A549 (cell line): Measurements from ENCODE around the gene DRC7. TPM values are rescaled to one million over a fixed set of nuclear protein-coding genes. Genes with fewer than 3 reads are reported as not detected.

Experiments used
- ATAC-seq, 2 experiments: fragments of 200-7000 bp in 1 of 2; fragments of >200 bp in 1 of 2; cut with Nextera tagmentation in 1 of 2; cut with Tn5 transposase in 1 of 2; 3 replicates each; pipeline versions ENCODE4 v1.8.0 to v1.9.1; 2018 to 2020; ENCODE audit warnings: mild to moderate bottlenecking in 1 of 2, moderate library complexity in 1 of 2
- CTCF ChIA-PET: fragments of 300-600 bp; sonication (Branson Sonifier 250); formaldehyde crosslinking; extraction: SDS; loops from one replicate; lab custom pipeline; 2021; ENCODE audit warnings: antibody characterized with exemption, inconsistent platforms; lab: Yijun Ruan, JAX
- POLR2A ChIA-PET: fragments of 350-600 bp; formaldehyde crosslinking; extraction: SDS; loops from one replicate; lab custom pipeline; 2021; ENCODE audit warnings: antibody characterized with exemption, inconsistent platforms; lab: Yijun Ruan, JAX
- DNase-seq, 2 experiments: peaks; one replicate each; pipeline versions ENCODE4 v3.0.0 to v3.0.0-alpha.2; 2011 to 2016; ENCODE audit warnings: low read depth in 1 of 2, low spot score in 1 of 2
- FAIRE-seq: peaks from 2 replicates; lab custom pipeline; 2011; peaks lifted over from hg19 to GRCh38; lab: Jason Lieb, UNC
- H3K27ac ChIP-seq, 2 experiments: fragments of >200 bp; sonication (Bioruptor Twin); formaldehyde crosslinking; 3 replicates each; pipeline ENCODE4 v1.5.1; 2016 to 2017
- H3K4me1 ChIP-seq: fragments of >200 bp; sonication (Bioruptor Twin); formaldehyde crosslinking; 3 replicates; pipeline ENCODE4 v1.6.1; 2016
- H3K4me2 ChIP-seq: fragments of >200 bp; sonication (Bioruptor Twin); formaldehyde crosslinking; 3 replicates; pipeline ENCODE4 v1.6.1; 2016
- H3K4me3 ChIP-seq: fragments of >200 bp; sonication (Bioruptor Twin); formaldehyde crosslinking; 3 replicates; pipeline ENCODE4 v1.5.1; 2016
- H3K9me3 ChIP-seq: fragments of >200 bp; sonication (Bioruptor Twin); formaldehyde crosslinking; 3 replicates; pipeline ENCODE4 v1.6.1; 2016
- BHLHE40 ChIP-seq: IDR thresholded peaks from 2 replicates; pipeline ENCODE4 v1.6.1; 2012; ENCODE audit warnings: low read depth, low read length, inconsistent platforms
- EHF ChIP-seq: fragments of 250-450 bp; sonication (Bioruptor Pico); IDR thresholded peaks from 2 replicates; pipeline ENCODE4 v1.5.0; 2020; ENCODE audit warnings: mild to moderate bottlenecking
- EHMT2 ChIP-seq: fragments of 200-600 bp; sonication (generic); IDR thresholded peaks from 2 replicates; pipeline ENCODE4 v1.6.1; 2016; ENCODE audit warnings: antibody characterized with exemption, low read depth, mild to moderate bottlenecking, moderate library complexity
- GATA3 ChIP-seq: IDR thresholded peaks from 2 replicates; pipeline ENCODE4 v1.6.1; 2012; ENCODE audit warnings: borderline replicate concordance
- JUN ChIP-seq, 2 experiments: fragments of >200 bp; sonication (Bioruptor Twin); formaldehyde crosslinking; IDR thresholded peaks; 2 replicates in 1 of 2; 3 replicates in 1 of 2; pipeline ENCODE4 v1.6.1; 2016 to 2017
- KDM1A ChIP-seq: fragments of 200-600 bp; sonication (generic); IDR thresholded peaks from 2 replicates; pipeline ENCODE4 v1.6.1; 2016; ENCODE audit warnings: low read depth, mild to moderate bottlenecking
- MAFK ChIP-seq: fragments of 450-650 bp; IDR thresholded peaks from 2 replicates; pipeline ENCODE4 v1.6.1; 2014; ENCODE audit not compliant: partially characterized antibody
- RAD21 ChIP-seq, 2 experiments: fragments of >200 bp in 1 of 2; sonication (Bioruptor Twin) in 1 of 2; formaldehyde crosslinking in 1 of 2; IDR thresholded peaks in 1 of 2; conservative IDR thresholded peaks in 1 of 2; 2 replicates in 1 of 2; 3 replicates in 1 of 2; pipeline ENCODE4 v1.6.1; 2012 to 2018; ENCODE audit warnings: inconsistent platforms in 1 of 2
- WGBS: methylation state at CpG from one replicate; pipeline ENCODE4 v1.1.6; 2017; ENCODE audit errors: missing lambda C conversion rate; 5-methylcytosine and 5-hydroxymethylcytosine counted together
- polyA plus RNA-seq, 4 experiments: library from polyadenylated mRNA; depleted of rRNA in 3 of 4; stranded (reverse); fragments of >200 nt; fragmentation: RNase III in 1 of 4; extraction: RNeasy Plus Mini Kit Qiagen cat#74134 plus additional on column Dnase treatment in 1 of 4; gene quantifications; 2 replicates in 3 of 4; 3 replicates in 1 of 4; pipeline ENCODE4 v1.2.3, GENCODE V29; 2011 to 2017
- TF ChIP-seq, protein P1 (sequence below): fragments of 200-600 bp; sonication (generic); IDR thresholded peaks from 2 replicates; pipeline ENCODE4 v1.6.1; 2016; ENCODE audit warnings: antibody characterized with exemption, mild to moderate bottlenecking, moderate library complexity
- TF ChIP-seq, protein P2 (sequence below): fragments of 150-350 bp; IDR thresholded peaks from 2 replicates; pipeline ENCODE4 v1.6.1; 2014; ENCODE audit warnings: low read depth, mild to moderate bottlenecking, low read length

Gene DRC7
- polyA plus RNA-seq, 2 of the 4 experiments (the other 2 are of a cell fraction): 0.10 to 0.28 TPM

DNA sequence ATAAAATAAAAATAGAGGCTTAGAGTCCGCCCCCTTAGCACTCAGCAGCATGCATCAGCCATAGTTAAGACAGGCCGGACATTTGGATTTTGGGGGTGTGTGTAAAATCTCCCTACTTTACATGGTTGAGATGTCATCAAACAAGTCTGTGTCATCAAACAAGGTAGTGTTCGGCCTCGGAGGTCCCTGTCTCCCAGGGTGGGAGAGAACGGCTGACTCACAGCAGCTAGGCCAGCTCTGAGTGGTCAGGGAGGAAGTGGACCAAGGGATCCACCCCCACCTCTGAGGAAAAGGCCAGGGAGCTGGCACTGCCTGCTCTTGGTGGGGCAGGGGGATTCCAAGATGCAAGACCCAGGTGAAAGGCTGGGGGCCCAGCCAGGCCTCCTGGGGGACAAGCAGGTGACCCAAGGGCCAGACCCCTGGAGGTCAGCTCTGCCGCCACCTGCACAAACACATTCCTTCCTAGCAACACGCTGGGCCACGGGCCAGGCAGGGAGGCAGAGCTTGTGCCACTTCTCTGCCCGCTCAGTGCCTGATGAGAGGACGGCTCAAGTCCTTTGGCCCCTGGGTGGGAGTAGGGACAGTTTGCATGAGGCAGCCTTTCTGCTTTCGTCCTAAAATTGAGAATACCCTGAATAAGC, 79.2 kb downstream of the DRC7 start:
- peak overlapping the region in 1 of 2 experiments; percentile 66; a peak in 3 of 6 replicates for H3K27ac ChIP-seq
- TF ChIP-seq GATA3 (no peak), BHLHE40 (no peak), KDM1A (no peak), EHMT2 (no peak)
- TF ChIP-seq, protein P1, sequence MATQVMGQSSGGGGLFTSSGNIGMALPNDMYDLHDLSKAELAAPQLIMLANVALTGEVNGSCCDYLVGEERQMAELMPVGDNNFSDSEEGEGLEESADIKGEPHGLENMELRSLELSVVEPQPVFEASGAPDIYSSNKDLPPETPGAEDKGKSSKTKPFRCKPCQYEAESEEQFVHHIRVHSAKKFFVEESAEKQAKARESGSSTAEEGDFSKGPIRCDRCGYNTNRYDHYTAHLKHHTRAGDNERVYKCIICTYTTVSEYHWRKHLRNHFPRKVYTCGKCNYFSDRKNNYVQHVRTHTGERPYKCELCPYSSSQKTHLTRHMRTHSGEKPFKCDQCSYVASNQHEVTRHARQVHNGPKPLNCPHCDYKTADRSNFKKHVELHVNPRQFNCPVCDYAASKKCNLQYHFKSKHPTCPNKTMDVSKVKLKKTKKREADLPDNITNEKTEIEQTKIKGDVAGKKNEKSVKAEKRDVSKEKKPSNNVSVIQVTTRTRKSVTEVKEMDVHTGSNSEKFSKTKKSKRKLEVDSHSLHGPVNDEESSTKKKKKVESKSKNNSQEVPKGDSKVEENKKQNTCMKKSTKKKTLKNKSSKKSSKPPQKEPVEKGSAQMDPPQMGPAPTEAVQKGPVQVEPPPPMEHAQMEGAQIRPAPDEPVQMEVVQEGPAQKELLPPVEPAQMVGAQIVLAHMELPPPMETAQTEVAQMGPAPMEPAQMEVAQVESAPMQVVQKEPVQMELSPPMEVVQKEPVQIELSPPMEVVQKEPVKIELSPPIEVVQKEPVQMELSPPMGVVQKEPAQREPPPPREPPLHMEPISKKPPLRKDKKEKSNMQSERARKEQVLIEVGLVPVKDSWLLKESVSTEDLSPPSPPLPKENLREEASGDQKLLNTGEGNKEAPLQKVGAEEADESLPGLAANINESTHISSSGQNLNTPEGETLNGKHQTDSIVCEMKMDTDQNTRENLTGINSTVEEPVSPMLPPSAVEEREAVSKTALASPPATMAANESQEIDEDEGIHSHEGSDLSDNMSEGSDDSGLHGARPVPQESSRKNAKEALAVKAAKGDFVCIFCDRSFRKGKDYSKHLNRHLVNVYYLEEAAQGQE: no peak
- TF ChIP-seq, protein P2, sequence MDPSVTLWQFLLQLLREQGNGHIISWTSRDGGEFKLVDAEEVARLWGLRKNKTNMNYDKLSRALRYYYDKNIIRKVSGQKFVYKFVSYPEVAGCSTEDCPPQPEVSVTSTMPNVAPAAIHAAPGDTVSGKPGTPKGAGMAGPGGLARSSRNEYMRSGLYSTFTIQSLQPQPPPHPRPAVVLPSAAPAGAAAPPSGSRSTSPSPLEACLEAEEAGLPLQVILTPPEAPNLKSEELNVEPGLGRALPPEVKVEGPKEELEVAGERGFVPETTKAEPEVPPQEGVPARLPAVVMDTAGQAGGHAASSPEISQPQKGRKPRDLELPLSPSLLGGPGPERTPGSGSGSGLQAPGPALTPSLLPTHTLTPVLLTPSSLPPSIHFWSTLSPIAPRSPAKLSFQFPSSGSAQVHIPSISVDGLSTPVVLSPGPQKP: no peak
- POLR2A ChIA-PET: no interaction called here
- CTCF ChIA-PET: interaction anchor here (1.2 to 9.7 kb wide), 2 partner anchors 15 to 226 kb away, joined by 3 to 96 read pairs; no protein-coding TSS in a partner anchor
- WGBS: 80% methylated on average over 11 of the region's 11 CpGs
- H3K4me3 ChIP-seq: no peak overlapping the region
- H3K4me1 ChIP-seq: peaks cover 40% of the 10 kb centered on the region
- ATAC-seq: no peak
- no peak for FAIRE-seq
- no peaks in the 10 kb centered on the region for H3K9me3 ChIP-seq
- no peak overlapping the region for H3K4me2 ChIP-seq
- DNase-seq: no peak

GRCh38 chr16:57774705-57775285, 80.2 kb downstream of the DRC7 start:
- CTCF ChIA-PET: interaction anchor here (0.6 to 1.1 kb wide), 3 partner anchors 18 to 226 kb away, joined by 3 to 4 read pairs (median 3); no protein-coding TSS in a partner anchor
- FAIRE-seq (no peak), DNase-seq (no peak), ATAC-seq (no peak)
- Histone ChIP-seq H3K27ac (peak overlapping the region in 1 of 2 experiments; percentile 75; a peak in 3 of 6 replicates), H3K4me1 (peaks cover 51% of the 10 kb centered on the region), H3K4me3 (no peak overlapping the region), H3K4me2 (no peak overlapping the region), H3K9me3 (no peaks in the 10 kb centered on the region)
- TF ChIP-seq JUN (IDR thresholded peaks at IDR 0.05): peak in 1 of 2 experiments; percentile 27; a peak in 1 of 5 replicates
- TF ChIP-seq RAD21 (conservative IDR thresholded peaks at IDR 0.05 in 1 of 2, IDR thresholded peaks at IDR 0.05 in 1 of 2): no peak
- 94% methylated on average over 12 of the region's 12 CpGs for WGBS
- POLR2A ChIA-PET: no interaction called here

- no peak for FAIRE-seq
- Histone ChIP-seq H3K9me3 (no peaks in the 10 kb centered on the region), H3K4me2 (no peak overlapping the region), H3K4me1 (peaks cover 56% of the 10 kb centered on the region), H3K4me3 (no peak overlapping the region), H3K27ac (peak overlapping the region in 1 of 2 experiments; percentile 75; a peak in 3 of 6 replicates)
- WGBS: 80% methylated on average over 12 of the region's 23 CpGs
- DNase-seq: peak in 1 of 2 experiments; percentile 60
- TF ChIP-seq EHF (CRISPR knock-in tag) (no peak), RAD21 (conservative IDR thresholded peaks at IDR 0.05 in 1 of 2, IDR thresholded peaks at IDR 0.05 in 1 of 2) (peak in 1 of 2 experiments; percentile 41; a peak in 1 of 5 replicates), MAFK (no peak)
- ChIA-PET POLR2A (no interaction called here), CTCF (interaction anchor here (0.8 to 2.3 kb wide), 7 partner anchors 13 to 88 kb away, joined by 3 to 10 read pairs (median 4); no protein-coding TSS in a partner anchor)
- ATAC-seq: peak; percentile 21 to 74; a peak in 4 of 6 replicates
These were observed 81.3 kb downstream of the DRC7 start for GRCh38 chr16:57775661-57776469.
